ENCODE results near the gene SFMBT2.
"Not testable (repeated sequence)": the region's sequence is repeated elsewhere in the genome, so short reads cannot be mapped to it uniquely, and the experiment has no call there.

SFMBT2 gene

GRCh38 chr10:7400068-7400715 is 10.6 kb downstream of the SFMBT2 start:
- Histone ChIP-seq H3K4me1 (ENCODE audit: low read depth, poor library complexity, severe bottlenecking) (peaks cover 13% of the 10 kb centered on the region), H3K4me3 (IDR thresholded peaks at IDR 0.05; ENCODE audit: insufficient read depth, low read depth, low read length) (no peak overlapping the region), H3K27ac (no peak overlapping the region), H3K36me3 (ENCODE audit: insufficient read depth) (no peaks in the 10 kb centered on the region), H4K20me1 (ENCODE audit: insufficient read depth) (peaks cover 66% of the 10 kb centered on the region), H3K27me3 (ENCODE audit: insufficient read depth, low read depth) (no peaks in the 10 kb centered on the region), H2AFZ (ENCODE audit: low read depth) (no peak overlapping the region), H3K4me2 (no peak overlapping the region), H3K9ac (no peak overlapping the region), H3K79me2 (ENCODE audit: insufficient read depth, low read depth) (peaks cover 97% of the 10 kb centered on the region)
- TF ChIP-seq, protein P1, sequence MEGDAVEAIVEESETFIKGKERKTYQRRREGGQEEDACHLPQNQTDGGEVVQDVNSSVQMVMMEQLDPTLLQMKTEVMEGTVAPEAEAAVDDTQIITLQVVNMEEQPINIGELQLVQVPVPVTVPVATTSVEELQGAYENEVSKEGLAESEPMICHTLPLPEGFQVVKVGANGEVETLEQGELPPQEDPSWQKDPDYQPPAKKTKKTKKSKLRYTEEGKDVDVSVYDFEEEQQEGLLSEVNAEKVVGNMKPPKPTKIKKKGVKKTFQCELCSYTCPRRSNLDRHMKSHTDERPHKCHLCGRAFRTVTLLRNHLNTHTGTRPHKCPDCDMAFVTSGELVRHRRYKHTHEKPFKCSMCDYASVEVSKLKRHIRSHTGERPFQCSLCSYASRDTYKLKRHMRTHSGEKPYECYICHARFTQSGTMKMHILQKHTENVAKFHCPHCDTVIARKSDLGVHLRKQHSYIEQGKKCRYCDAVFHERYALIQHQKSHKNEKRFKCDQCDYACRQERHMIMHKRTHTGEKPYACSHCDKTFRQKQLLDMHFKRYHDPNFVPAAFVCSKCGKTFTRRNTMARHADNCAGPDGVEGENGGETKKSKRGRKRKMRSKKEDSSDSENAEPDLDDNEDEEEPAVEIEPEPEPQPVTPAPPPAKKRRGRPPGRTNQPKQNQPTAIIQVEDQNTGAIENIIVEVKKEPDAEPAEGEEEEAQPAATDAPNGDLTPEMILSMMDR (conservative IDR thresholded peaks at IDR 0.05; ENCODE audit: low read depth, low read length), result no peak

GRCh38 chr10:7399533-7399932 is 11.3 kb downstream of the SFMBT2 start:
- Histone ChIP-seq H3K79me2 (ENCODE audit: insufficient read depth, low read depth) (peaks cover 97% of the 10 kb centered on the region), H4K20me1 (ENCODE audit: insufficient read depth) (peaks cover 65% of the 10 kb centered on the region), H3K36me3 (ENCODE audit: insufficient read depth) (no peaks in the 10 kb centered on the region)

DNA sequence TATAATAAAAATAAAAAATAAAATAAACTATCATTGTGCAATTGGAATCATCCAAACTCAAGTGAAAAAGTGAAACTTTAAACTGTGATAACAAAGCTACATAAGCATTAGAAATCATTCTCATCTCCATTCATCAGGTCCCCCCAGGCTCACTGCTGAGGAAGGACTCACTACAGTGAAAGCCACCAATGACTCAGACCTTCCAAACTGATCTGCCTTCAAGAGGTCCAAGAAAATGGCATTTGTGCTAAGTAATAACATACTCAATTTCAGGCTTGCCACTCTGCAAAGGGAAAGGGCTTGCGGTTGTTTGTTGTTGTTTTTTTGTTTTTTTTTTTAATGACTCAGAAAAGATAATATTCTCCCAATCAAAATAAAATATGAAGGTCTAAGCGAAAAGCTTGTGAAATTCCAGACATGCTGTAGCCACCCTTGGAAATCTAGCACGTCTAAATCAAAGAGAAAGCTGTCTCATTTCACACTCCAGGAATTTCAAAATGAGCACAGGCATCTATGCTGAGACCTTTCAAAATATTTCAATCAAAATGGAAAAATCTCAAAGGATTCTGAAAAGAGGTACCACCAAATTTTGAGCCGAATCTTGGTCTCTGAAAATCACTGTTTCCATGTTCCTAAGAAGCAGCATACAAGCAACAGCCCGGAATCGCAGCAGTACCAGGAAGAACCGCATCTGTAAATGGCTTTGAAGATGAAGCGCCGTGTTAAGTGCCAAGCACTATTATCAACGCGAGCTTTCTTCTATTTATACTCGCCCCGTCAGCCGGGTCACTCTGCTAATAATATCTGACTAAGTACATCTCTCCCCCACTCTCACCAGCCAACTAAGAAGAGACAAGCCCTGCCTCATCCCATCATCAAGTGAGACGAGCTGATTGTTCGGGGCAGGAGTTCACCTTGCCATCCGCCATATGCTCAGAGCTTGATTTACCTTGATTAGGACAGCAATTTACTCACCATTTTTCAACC is 13.5 kb downstream of the SFMBT2 start:
- peaks cover 6% of the 10 kb centered on the region for H3K4me1 ChIP-seq (ENCODE audit: low read depth, poor library complexity, severe bottlenecking)
- no peaks in the 10 kb centered on the region for H3K36me3 ChIP-seq (ENCODE audit: insufficient read depth)
- no peaks in the 10 kb centered on the region for H3K27me3 ChIP-seq (ENCODE audit: insufficient read depth, low read depth)
- no peak overlapping the region for H3K4me3 ChIP-seq (IDR thresholded peaks at IDR 0.05; ENCODE audit: insufficient read depth, low read depth, low read length)
- H3K9ac ChIP-seq, result no peak overlapping the region
- no peak overlapping the region for H2AFZ ChIP-seq (ENCODE audit: low read depth)
- peaks cover 95% of the 10 kb centered on the region for H3K79me2 ChIP-seq (ENCODE audit: insufficient read depth, low read depth)
- H3K27ac ChIP-seq, result no peak overlapping the region
- TF ChIP-seq, protein P1 (conservative IDR thresholded peaks at IDR 0.05; ENCODE audit: low read depth, low read length), result no peak
- H4K20me1 ChIP-seq (ENCODE audit: insufficient read depth), result peaks cover 60% of the 10 kb centered on the region
- H3K4me2 ChIP-seq, result no peak overlapping the region

More at GRCh38 chr10:7399533-7399932, 11.3 kb downstream of the SFMBT2 start:
- Histone ChIP-seq H3K4me1 (ENCODE audit: low read depth, poor library complexity, severe bottlenecking) (peaks cover 13% of the 10 kb centered on the region), H3K4me3 (IDR thresholded peaks at IDR 0.05; ENCODE audit: insufficient read depth, low read depth, low read length) (no peak overlapping the region), H3K4me2 (no peak overlapping the region), H2AFZ (ENCODE audit: low read depth) (no peak overlapping the region), H3K27me3 (ENCODE audit: insufficient read depth, low read depth) (no peaks in the 10 kb centered on the region), H3K27ac (no peak overlapping the region), H3K9ac (no peak overlapping the region)
- TF ChIP-seq, protein P1 (conservative IDR thresholded peaks at IDR 0.05; ENCODE audit: low read depth, low read length), result no peak

DNA sequence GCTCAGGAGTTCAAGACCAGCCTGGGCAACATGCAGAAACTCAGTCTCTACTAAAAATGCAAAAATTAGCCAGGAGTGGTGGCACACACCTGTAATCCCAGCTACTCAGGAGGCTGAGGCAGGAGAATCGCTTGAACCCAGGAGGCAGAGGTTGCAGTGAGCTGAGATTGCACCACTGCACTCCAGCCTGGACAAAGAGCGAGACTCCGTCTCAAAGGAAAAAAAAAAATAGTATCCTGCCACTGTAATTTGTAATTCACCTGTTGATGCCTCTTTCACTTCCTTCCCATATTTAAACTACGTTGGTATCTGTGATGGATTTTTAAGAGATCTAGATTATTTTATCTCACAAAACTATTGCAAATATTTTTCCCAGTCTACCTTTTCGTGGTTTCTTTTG is 18.5 kb downstream of the SFMBT2 start:
- H3K9ac ChIP-seq; H3K27me3 ChIP-seq (ENCODE audit: insufficient read depth, low read depth); H2AFZ ChIP-seq (ENCODE audit: low read depth); H3K4me3 ChIP-seq (IDR thresholded peaks at IDR 0.05; ENCODE audit: insufficient read depth, low read depth, low read length); H3K36me3 ChIP-seq (ENCODE audit: insufficient read depth); H3K4me2 ChIP-seq; H3K27ac ChIP-seq: not testable (repeated sequence)
- H3K79me2 ChIP-seq (ENCODE audit: insufficient read depth, low read depth), result peaks cover 95% of the 10 kb centered on the region
- peaks cover 38% of the 10 kb centered on the region for H3K4me1 ChIP-seq (ENCODE audit: low read depth, poor library complexity, severe bottlenecking)
- peaks cover 60% of the 10 kb centered on the region for H4K20me1 ChIP-seq (ENCODE audit: insufficient read depth)

Data from KMS-11 (cell line).